ENCODE measurements around the gene FOXC2.

- TF ChIP-seq CTCF (IDR thresholded peaks at IDR 0.05) (no peak), POLR2A (IDR thresholded peaks at IDR 0.05) (no peak)
These were observed 39.3 kb upstream of the FOXC2 start for GRCh38 chr16:86527366-86527765.

Measured in heart left ventricle (tissue), 13 donors.